CD14-positive monocyte (primary cell): ENCODE results near the gene PSMG3. TPM values are rescaled to one million over a fixed set of nuclear protein-coding genes. Genes with fewer than 3 reads are reported as not detected.

Source experiments
- DNase-seq, 3 donors: peaks; one replicate each; pipeline ENCODE4 v3.0.0-alpha.2; 2011 to 2022
- H2AFZ ChIP-seq: 2 replicates; pipeline ENCODE4 v1.6.0; 2012; ENCODE audit warnings: mild to moderate bottlenecking, low read depth, low read length, inconsistent platforms; ENCODE audit not compliant: insufficient read depth, poor library complexity, severe bottlenecking
- H3K27ac ChIP-seq, 2 donors: 1 replicate in 1 of 2; 2 replicates in 1 of 2; pipeline ENCODE4 v1.5.1; 2012 to 2013; ENCODE audit warnings: low read length in 2 of 2, control low read depth in 1 of 2, inconsistent platforms in 1 of 2, low read depth in 1 of 2, mild to moderate bottlenecking in 1 of 2
- H3K27me3 ChIP-seq, 2 donors: one replicate each; pipeline versions ENCODE4 v1.6.0 to v1.6.1; 2011 to 2013; ENCODE audit warnings: low read length in 2 of 2; ENCODE audit not compliant: control insufficient read depth in 2 of 2, insufficient read depth in 2 of 2
- H3K36me3 ChIP-seq, 2 donors: replicated peaks in 1 of 2; 1 replicate in 1 of 2; 2 replicates in 1 of 2; pipeline versions ENCODE4 v1.5.1 to v1.6.1; 2012 to 2013; ENCODE audit warnings: low read length in 2 of 2, control low read depth in 1 of 2, inconsistent platforms in 1 of 2, mild to moderate bottlenecking in 1 of 2; ENCODE audit not compliant: insufficient read depth in 2 of 2, control insufficient read depth in 1 of 2
- H3K4me1 ChIP-seq, 2 donors: 1 replicate in 1 of 2; 2 replicates in 1 of 2; pipeline versions ENCODE4 v1.5.1 to v1.6.1; 2012 to 2013; ENCODE audit warnings: low read length in 2 of 2, control low read depth in 1 of 2, inconsistent platforms in 1 of 2, mild to moderate bottlenecking in 1 of 2, moderate library complexity in 1 of 2; ENCODE audit not compliant: insufficient read depth in 2 of 2, control insufficient read depth in 1 of 2
- H3K4me2 ChIP-seq: replicated peaks from 2 replicates; pipeline ENCODE3; 2012; ENCODE audit warnings: low read length, moderate library complexity, mild to moderate bottlenecking; ENCODE audit not compliant: poor library complexity, severe bottlenecking; ENCODE audit errors: extremely low read depth
- H3K4me3 ChIP-seq, 3 experiments: fragments of 200-600 bp in 1 of 3; sonication (generic) in 1 of 3; replicated peaks in 1 of 3; 1 replicate in 2 of 3; 2 replicates in 1 of 3; pipeline ENCODE4 v1.5.1; 2011 to 2013; ENCODE audit warnings: low read length in 3 of 3, mild to moderate bottlenecking in 3 of 3, control low read depth in 2 of 3, low read depth in 2 of 3, inconsistent platforms in 1 of 3, moderate library complexity in 1 of 3
- H3K79me2 ChIP-seq: 2 replicates; pipeline ENCODE4 v1.6.0; 2012; ENCODE audit warnings: mild to moderate bottlenecking, control low read depth, inconsistent platforms, low read length, moderate library complexity; ENCODE audit not compliant: insufficient read depth
- H3K9ac ChIP-seq: 2 replicates; pipeline ENCODE4 v1.6.0; 2017; ENCODE audit warnings: low read length, mild to moderate bottlenecking; ENCODE audit not compliant: insufficient read depth, poor library complexity, severe bottlenecking
- H3K9me3 ChIP-seq, 2 donors: replicated peaks in 1 of 2; 1 replicate in 1 of 2; 2 replicates in 1 of 2; pipeline versions ENCODE4 v1.5.1 to v1.6.1; 2012 to 2013; ENCODE audit warnings: low read length in 2 of 2, control low read depth in 1 of 2; ENCODE audit not compliant: control insufficient read depth in 1 of 2, insufficient read depth in 1 of 2
- H4K20me1 ChIP-seq: 2 replicates; pipeline ENCODE4 v1.6.0; 2012; ENCODE audit warnings: mild to moderate bottlenecking, low read length, control low read depth, moderate library complexity; ENCODE audit not compliant: insufficient read depth
- H3K27ac Mint-ChIP-seq, 7 donors: one replicate each; pipeline ENCODE4 v1.8.0; 2020; ENCODE audit warnings: mild to moderate bottlenecking in 7 of 7, mixed read lengths in 7 of 7, moderate library complexity in 6 of 7, inconsistent platforms in 2 of 7
- H3K27me3 Mint-ChIP-seq, 3 donors: one replicate each; pipeline ENCODE4 v1.8.0; 2021 to 2022; ENCODE audit warnings: low read depth in 3 of 3, mild to moderate bottlenecking in 3 of 3, mixed read lengths in 3 of 3, moderate library complexity in 3 of 3, inconsistent platforms in 1 of 3
- H3K36me3 Mint-ChIP-seq, 2 donors: one replicate each; pipeline ENCODE4 v1.8.0; 2020; ENCODE audit warnings: mixed read lengths in 2 of 2, inconsistent platforms in 1 of 2, mild to moderate bottlenecking in 1 of 2
- H3K4me1 Mint-ChIP-seq: one replicate; pipeline ENCODE4 v1.8.0; 2020; ENCODE audit warnings: mild to moderate bottlenecking, mixed read lengths
- H3K4me3 Mint-ChIP-seq, 2 donors: one replicate each; pipeline ENCODE4 v1.8.0; 2020; ENCODE audit warnings: mild to moderate bottlenecking in 2 of 2, mixed read lengths in 2 of 2, moderate library complexity in 1 of 2
- H3K9me3 Mint-ChIP-seq, 7 donors: one replicate each; pipeline ENCODE4 v1.8.0; 2020 to 2022; ENCODE audit warnings: mixed read lengths in 7 of 7, mild to moderate bottlenecking in 6 of 7, moderate library complexity in 6 of 7, inconsistent platforms in 2 of 7
- WGBS: methylation state at CpG from one replicate; pipeline ENCODE4 v1.1.5; 2013; ENCODE audit warnings: missing lambda C conversion rate; ENCODE audit not compliant: insufficient coverage; 5-methylcytosine and 5-hydroxymethylcytosine counted together
- intact Hi-C, 2 donors: fragments of 100-400 bp; cut with micrococcal nuclease; formaldehyde crosslinking; loops; one replicate each; pipeline versions ENCODE4 v1.15.0 to v1.15.1; 2023
- polyA plus RNA-seq, 3 donors: library from polyadenylated mRNA; depleted of rRNA in 1 of 3; unstranded in 2 of 3; stranded (reverse) in 1 of 3; fragments of 300-500 nt in 2 of 3; fragments of >200 nt in 1 of 3; fragmentation: Illumina TruSeq in 2 of 3; gene quantifications; 1 replicate in 2 of 3; 2 replicates in 1 of 3; pipeline ENCODE4 v1.2.3, GENCODE V29; 2012 to 2021
- TF ChIP-seq, protein P1 (sequence below): fragments of 200-600 bp; IDR thresholded peaks from one replicate; pipeline ENCODE4 v1.8.0; 2022; ENCODE audit warnings: antibody characterized with exemption, mild to moderate bottlenecking

Gene PSMG3
- polyA plus RNA-seq, 3 donors: 32.6 to 38.8 (median 34.5) TPM

GRCh38 chr7:1610013-1610677 lies 40.3 kb upstream of the PSMG3 start:
- intact Hi-C loops: no loop called here
- no peak overlapping the region for H2AFZ ChIP-seq
- no peaks in the 10 kb centered on the region for H3K9me3 ChIP-seq
- H3K4me3 ChIP-seq: no peak overlapping the region
- no peaks in the 10 kb centered on the region for H3K4me1 Mint-ChIP-seq
- no peak overlapping the region for H3K27ac Mint-ChIP-seq
- no peaks in the 10 kb centered on the region for H3K4me1 ChIP-seq
- peaks cover 6 to 15% (median 7%) of the 10 kb centered on the region in 3 donors for H3K27me3 Mint-ChIP-seq
- no peak overlapping the region for H3K4me2 ChIP-seq
- H3K27me3 ChIP-seq: peaks cover 0 to 3% of the 10 kb centered on the region in 2 donors
- no peaks in the 10 kb centered on the region for H3K36me3 ChIP-seq
- 94% methylated on average over 19 of the region's 24 CpGs for WGBS
- peaks cover 0 to 1% (median 0%) of the 10 kb centered on the region in 7 donors for H3K9me3 Mint-ChIP-seq
- H3K79me2 ChIP-seq: no peaks in the 10 kb centered on the region
- H3K9ac ChIP-seq: no peak overlapping the region
- TF ChIP-seq, protein P1, sequence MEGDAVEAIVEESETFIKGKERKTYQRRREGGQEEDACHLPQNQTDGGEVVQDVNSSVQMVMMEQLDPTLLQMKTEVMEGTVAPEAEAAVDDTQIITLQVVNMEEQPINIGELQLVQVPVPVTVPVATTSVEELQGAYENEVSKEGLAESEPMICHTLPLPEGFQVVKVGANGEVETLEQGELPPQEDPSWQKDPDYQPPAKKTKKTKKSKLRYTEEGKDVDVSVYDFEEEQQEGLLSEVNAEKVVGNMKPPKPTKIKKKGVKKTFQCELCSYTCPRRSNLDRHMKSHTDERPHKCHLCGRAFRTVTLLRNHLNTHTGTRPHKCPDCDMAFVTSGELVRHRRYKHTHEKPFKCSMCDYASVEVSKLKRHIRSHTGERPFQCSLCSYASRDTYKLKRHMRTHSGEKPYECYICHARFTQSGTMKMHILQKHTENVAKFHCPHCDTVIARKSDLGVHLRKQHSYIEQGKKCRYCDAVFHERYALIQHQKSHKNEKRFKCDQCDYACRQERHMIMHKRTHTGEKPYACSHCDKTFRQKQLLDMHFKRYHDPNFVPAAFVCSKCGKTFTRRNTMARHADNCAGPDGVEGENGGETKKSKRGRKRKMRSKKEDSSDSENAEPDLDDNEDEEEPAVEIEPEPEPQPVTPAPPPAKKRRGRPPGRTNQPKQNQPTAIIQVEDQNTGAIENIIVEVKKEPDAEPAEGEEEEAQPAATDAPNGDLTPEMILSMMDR: no peak
- no peak overlapping the region for H3K27ac ChIP-seq
- no peak overlapping the region for H3K4me3 Mint-ChIP-seq
- no peaks in the 10 kb centered on the region for H3K36me3 Mint-ChIP-seq
- H4K20me1 ChIP-seq: no peaks in the 10 kb centered on the region
- DNase-seq: no peak

DNA sequence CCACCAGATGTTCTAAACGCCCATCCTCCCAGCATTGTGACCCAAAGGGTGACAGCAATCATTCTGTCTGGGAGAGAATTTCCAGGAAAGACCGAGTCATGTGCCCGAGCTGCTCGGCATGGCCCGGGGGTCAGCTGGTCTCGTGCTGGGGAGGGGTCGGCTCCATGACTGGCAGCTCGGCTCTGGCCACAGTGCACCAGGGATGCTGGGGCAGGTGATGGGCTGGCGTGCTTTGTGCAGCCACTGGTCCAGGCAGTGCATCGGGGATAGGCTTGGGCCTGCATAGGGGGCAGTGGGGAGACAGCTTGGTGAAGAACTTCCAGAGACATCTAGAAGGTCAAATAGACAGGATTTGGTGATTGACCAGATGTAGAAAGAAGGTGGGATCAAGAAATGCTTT lies 39.2 kb upstream of the PSMG3 start:
- Histone ChIP-seq H3K4me3 (no peak overlapping the region), H3K4me2 (no peak overlapping the region), H3K36me3 (no peaks in the 10 kb centered on the region), H4K20me1 (no peaks in the 10 kb centered on the region), H3K27ac (no peak overlapping the region), H3K4me1 (no peaks in the 10 kb centered on the region), H2AFZ (no peak overlapping the region), H3K9ac (no peak overlapping the region), H3K27me3 (peaks cover 0 to 3% of the 10 kb centered on the region in 2 donors), H3K9me3 (no peaks in the 10 kb centered on the region), H3K79me2 (no peaks in the 10 kb centered on the region)
- H3K36me3 Mint-ChIP-seq: no peaks in the 10 kb centered on the region
- 87% methylated on average over 10 of the region's 10 CpGs for WGBS
- DNase-seq: no peak
- no peaks in the 10 kb centered on the region for H3K4me1 Mint-ChIP-seq
- H3K4me3 Mint-ChIP-seq: no peak overlapping the region
- intact Hi-C loops: no loop called here
- peaks cover 6 to 14% (median 10%) of the 10 kb centered on the region in 3 donors for H3K27me3 Mint-ChIP-seq
- no peaks in the 10 kb centered on the region for H3K9me3 Mint-ChIP-seq
- TF ChIP-seq, protein P1: no peak
- H3K27ac Mint-ChIP-seq: no peak overlapping the region
